DMS153 (cell line): ENCODE measurements around the gene PLG.
"Not testable (repeated sequence)": the region's sequence is repeated elsewhere in the genome, so short reads cannot be mapped to it uniquely, and the experiment has no call there.

Experiments used
- DNase-seq: peaks from one replicate; lab custom pipeline; 2025; lab: John Stamatoyannopoulos, UW

PLG gene

DNA sequence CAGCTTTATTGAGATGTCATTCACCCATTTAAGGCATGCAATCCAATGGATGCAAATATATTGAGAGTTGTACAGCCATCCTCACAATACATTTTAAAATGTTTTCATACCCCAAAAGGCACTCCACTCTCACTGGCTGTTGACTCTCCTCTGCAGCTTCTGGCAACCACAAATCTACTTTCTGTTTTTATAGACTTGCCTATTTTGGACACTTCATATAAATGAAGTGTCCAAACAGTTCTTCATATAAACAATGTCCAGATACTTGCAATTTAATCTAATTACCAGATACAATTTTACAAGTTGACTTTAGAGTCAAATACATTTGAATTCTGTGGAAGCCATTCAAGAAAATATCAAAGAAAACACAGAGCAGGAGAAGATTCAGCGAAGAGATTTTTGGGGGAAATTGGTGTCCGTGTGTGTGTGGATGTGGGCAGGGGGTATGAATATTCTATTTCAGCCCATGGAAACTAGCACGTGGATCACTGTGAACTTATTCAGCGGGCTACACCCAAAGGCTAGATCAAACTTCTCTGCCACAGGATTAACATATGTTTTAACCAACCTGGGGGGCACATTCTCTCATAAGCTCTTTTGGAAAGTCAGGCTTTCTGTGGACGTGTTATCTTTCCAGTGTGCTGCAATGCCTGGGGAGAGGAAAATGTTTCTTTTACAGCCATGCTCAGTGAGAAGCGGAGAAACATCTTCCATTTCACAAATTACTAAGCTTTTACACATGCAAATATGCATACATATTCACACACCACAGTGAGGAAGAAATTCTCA lies 73.9 kb downstream of the PLG start:
- no peak for DNase-seq

DNA sequence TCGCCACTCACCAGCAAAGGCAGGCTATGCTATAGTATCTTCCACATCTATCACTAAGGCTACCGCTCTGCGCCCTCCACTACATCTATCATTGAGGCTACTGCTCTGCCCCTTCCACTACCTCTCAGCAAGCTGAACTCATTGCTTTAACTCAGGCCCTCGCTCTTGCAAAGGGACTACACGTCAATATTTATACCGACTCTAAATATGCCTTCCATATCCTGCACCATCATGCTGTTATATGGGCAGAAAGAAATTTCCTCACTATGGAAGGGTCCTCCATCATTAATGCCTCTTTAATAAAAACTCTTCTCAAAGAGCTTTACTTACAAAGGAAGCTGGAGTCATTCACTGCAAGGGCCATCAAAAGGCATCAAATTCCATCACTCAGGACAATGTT lies 77.1 kb downstream of the PLG start:
- DNase-seq = not testable (repeated sequence)

DNA sequence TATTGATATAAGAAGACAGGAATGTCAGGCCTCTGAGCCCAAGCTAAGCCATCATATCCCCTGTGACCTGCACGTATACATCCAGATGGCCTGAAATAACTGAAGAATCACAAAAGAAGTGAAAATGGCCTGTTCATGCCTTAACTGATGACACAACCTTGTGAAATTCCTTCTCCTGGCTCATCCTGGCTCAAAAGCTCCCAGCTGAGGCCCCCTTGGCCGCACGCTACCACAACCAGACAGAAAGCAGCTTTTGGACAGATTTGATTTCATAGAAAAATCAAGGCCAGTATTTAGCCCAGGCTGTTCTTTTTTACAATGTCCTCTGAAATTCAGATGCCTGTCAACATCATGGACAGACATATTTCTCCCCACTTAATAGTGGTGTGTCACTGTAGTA lies 78.6 kb downstream of the PLG start:
- not testable (repeated sequence) for DNase-seq

DNA sequence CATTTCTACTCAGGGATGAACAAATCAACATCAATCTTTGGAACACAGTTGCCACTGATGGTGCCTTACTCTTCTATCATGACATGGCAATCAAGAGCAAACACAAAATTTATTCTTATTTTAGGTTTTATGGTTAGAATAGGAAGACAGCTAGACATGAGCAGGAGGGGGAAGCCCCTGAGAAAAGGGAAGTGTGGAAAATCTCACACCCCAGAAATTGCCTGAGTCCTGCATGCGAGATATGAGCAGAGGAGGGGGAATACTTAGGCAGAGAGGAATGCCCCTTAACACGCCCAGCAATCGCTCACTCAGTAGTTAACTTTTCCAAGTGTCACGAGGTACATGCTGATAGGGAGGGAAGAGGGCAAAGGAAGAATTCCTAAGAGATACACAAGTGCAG lies 79.3 kb downstream of the PLG start:
- DNase-seq = no peak

DNA sequence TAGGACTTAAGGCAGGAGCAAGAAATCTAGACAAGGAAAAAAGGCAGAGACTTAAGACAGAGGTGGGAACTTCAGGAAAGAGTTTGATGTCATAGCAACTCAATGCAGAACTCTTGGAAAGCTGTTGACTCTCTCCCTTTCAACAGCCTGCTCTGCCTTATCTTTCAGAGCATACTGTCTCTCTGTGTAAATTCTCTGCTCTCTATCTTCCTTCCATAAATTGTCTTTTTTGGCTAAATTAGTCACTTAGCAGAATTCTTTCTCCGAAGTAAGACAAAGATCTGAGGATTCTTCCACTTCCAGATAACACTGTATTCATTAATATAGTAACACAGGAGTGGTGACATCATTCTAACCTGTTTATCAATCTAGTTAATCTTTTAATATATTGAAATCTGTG lies 80.2 kb downstream of the PLG start:
- no peak for DNase-seq

DNA sequence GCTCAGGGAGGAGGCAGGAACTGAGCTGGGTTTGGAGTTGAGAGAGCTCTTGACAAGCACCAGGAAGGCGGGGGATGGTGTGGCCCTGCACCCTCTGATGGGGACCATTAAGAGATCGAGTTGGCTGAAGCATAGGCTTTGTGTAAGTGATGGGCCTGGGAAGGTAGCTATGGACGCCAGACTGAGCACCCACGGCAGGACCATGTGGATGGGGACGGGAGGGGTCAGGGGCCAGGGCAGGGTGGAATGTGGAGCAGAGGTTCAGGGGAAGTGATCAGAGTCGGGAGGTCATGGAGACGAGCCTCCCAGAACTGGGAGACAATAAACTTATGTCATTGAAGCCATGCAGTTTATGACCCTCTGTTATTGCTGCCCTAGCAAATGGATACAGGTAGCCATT lies 81.7 kb downstream of the PLG start:
- DNase-seq = no peak

DNA sequence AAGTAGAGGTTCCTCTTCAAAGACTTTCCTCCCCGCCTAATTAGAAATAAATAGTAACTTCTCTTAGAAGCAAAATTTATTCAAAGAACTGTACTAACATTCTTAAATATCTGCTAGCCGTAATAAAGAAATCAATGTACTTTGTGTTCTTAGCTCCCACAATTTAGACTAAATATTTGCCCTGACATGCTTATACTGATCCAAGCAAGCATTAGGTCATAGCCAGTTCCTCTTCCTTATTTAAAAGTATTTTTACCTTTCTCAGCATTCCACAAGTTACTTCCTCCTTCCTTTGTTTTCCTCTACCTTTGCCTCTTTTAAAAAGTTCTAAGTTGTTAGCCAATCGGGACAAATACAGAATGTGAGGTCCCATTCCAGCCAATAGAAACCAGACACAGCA lies 86.1 kb downstream of the PLG start:
- not testable (repeated sequence) for DNase-seq

DNA sequence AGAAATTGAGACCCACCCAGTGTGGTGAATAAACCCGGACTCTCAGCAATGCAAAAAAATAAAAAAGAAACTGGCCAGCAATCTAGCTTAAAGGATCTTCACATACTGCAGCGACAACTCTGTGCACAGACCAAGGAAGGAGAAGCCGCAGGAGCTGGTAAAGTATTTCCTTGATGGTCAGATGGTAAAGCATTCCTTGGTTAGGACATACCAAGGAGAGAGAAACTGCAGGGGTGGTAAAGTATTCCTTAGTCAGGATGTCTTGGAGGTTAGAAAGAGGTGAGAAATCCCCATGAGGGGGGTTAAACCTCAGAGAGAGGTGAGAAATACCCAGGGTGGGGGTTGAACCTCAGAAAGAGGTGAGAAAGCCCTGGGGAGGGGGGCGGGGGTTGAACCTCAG lies 86.8 kb downstream of the PLG start:
- no peak for DNase-seq

DNA sequence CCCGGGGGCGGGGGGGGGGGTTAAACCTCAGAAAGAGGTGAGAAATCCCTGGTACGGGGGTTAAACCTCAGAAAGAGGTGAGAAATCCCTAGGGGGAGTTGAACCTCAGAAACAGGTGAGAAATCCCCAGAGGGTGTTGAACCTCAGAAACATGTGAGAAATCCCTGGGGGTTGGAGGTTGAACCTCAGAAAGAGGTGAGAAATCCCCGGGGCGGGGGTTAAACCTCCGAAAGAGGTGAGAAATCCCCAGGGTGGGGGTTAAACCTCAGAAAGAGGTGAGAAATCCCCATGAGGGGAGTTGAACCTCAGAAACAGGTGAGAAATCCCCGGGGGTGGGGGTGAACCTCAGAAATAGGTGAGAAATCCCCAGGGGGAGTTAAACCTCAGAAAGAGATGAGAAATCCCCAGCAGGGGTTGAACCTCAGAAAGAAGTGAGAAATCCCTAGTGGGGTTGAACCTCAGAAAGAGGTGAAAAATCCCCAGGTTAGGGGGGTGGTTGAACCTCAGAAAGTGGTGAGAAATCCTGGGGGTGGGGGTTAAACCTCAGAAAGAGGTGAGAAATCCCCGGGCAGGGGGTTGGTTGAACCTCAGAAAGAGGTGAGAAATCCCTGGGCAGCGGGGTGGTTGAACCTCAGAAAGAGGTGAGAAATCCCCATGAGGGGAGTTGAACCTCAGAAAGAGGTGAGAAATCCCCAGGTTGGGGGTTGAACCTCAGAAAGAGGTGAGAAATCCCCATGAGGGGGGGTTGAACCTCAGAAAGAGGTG lies 87.4 kb downstream of the PLG start:
- DNase-seq = no peak

DNA sequence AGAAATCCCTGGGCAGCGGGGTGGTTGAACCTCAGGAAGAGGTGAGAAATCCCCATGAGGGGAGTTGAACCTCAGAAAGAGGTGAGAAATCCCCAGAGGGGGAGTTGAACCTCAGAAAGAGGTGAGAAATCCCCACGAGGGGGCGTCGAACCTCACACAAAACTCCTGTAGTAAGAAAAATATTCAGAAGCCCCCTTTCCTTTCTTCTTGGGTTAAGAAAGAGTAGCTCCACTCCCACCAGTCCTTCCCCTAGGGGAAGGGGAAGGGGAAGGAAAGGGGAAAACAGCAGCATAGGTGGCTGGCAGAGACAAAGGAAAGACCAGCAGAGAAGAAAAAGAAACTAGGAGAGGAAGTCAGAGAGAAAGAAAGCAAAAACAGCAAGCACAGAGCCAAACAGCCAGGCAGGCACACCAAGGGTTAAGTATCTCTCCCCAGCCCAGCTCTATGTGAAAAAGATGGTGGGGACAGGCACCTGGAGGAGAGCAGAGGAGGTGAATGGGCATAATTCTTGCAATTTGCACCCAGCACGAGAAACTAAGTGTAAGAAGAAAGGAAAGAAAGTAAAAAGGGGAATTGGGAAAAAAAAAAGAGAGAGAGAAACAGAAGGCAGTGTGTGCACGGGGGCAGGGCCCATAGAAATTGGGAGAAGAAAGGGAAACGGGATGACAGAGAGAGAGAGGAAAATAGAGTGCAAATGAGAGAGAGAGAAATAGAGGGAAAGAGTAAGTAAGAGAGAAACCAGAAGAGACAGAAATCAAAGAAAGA lies 88.2 kb downstream of the PLG start:
- DNase-seq = no peak

DNA sequence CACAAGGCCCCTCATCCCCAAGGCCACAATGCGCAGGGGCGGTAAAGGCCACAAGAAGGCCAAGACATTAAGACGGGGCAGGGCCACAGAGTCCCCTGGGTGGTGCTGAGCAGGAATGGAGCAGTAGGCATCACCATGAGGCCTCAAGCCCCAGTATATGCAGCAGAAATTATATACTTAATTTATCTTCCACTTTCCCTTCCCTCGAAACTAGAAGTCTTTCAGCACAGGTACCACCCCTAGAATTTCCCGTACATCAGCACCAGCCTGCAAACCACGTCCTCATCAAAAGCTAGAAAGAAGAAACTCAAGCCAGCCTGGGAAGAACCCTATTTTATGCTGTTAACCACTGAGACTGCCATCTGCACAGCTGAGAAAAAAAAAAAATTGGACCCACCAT lies 89.4 kb downstream of the PLG start:
- no peak for DNase-seq

DNA sequence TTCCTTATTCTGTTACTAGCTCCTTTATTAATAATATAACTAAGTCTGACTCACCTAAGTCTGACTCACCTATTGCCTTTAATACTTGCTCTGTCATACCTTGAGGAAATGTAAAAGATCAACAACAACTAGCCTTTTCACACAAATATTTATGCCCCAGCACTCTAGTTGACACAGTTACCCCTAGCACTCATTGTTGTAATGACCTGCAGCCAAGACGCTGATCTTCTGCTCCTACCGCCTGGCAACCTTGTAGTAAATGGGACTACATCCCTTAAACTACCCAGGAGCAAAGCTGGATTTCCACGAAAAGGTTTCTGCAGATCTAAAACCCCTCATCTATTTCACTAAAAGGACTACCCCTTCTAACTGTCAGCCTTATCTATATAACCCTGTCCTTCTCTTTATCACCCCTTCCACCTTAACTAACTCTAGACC lies 90.0 kb downstream of the PLG start:
- no peak for DNase-seq

DNA sequence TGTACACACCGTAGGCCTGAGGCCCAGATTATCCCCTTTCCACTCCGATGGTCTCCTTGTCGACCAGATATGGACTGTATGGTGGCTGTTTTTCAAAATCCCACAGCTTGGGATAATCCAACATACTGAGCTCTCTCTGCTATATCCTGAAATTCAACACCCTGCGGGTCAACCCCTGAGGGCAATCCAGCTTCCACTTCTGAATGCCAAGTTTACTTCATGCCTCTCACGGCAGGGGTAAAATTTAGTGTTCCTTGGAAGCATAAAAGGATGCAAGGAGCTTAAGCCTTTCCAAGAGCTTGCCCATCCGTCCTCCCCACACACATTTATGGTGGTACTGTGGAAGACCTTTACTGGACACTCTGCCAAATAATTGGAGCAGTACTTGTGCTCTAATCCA lies 90.7 kb downstream of the PLG start:
- DNase-seq = no peak

DNA sequence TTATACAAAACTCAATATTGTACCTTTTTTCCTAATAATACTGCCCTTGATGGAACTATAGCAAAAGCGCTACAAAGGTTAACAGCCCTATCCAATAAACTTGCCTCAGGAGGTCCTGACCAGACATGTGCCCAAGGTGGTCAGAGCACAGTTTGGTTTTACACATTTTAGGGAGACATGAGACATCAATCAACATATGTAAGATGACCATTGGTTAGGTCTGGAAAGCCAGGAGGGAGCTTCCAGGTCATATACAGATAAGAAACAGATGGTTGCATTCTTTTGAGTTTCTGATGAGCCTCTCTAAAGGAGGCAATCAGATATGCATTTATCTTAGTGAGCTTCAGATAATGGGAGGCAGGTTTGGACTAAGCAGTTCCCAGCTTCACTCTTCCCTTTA lies 91.6 kb downstream of the PLG start:
- DNase-seq = no peak

DNA sequence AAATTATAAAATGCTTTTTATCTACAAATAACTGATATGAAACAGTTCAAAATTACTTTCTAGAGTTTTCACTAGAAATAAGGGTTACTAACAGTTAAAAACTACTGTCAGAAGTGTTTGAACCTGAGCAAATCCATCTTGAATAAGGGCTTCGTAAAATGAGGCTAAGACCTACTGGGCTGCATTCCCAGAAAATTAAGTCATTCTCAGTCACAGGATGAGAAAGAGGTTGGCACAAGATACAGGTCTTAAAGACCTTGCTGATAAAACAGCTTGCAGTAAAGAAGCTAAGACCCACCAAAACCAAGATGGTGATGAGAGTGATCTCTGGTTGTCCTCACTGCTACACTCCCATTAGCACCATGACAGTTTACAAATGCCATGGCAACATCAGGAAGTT lies 93.7 kb downstream of the PLG start:
- no peak for DNase-seq

DNA sequence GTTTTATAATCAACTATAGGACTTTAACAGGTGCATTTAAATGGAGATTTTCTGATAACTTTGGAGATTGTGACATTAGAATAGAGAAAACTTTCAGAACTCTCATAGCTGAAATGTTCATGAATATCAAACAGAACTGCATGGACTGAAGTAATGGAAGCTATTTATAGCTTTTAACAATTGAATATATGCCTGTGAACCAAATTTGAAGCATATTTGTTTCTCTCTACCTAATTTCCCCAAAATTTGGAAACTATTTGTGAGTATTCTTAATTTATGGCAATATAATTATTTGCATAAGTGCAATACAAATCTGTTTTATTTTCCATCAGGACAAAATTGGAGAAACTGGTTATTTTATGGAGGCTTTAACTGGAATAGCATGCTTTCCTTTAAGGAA lies 96.6 kb downstream of the PLG start:
- no peak for DNase-seq

DNA sequence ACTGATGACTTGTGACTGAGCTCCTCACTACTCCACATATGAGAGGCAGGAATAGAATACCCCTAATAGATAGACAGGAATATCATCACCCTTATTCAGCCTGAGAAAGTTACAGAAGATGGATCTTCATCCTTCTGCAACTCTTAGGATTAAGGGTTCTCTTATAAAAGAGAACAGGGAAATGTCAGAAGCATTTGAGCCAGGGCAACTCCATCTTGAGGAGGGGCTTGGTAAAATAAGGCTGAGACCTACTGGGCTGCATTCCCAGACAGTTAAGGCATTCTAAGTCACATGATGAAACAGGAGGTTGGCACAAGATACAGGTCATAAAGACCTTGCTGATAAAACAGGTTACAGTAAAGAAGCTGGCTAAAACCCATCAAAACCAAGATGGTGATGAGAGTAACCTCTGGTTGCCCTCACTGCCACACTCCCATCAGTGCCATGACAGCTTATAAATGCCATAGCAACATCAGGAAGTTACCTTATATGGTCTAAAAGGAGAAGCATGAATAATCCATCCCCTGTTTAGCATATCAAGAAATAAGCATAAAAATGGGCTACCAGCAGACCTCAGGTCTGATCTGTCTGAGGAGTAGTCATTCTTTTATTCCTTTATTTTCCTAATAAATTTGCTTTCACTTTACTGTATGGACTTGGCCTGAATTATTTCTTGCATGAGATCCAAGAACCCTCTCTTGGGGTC lies 97.9 kb downstream of the PLG start:
- no peak for DNase-seq

DNA sequence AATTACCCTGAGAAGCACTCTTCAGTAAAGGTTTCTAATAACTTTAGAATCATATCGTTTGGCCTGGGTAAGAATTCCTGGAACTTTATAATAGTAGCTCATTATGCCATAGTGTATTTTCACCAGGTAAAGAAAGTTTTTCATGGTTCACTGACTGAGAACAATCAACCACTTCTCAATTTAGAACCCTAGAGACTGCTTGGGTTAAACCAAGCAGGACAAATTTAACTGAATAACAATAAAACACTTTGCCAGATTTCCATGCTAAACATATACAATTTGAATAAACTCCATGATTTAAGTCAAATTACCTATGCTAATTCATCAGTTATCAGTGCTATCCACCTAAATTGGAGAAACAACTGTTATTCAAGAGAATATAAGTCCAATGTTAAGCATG lies 99.4 kb downstream of the PLG start:
- DNase-seq = no peak

DNA sequence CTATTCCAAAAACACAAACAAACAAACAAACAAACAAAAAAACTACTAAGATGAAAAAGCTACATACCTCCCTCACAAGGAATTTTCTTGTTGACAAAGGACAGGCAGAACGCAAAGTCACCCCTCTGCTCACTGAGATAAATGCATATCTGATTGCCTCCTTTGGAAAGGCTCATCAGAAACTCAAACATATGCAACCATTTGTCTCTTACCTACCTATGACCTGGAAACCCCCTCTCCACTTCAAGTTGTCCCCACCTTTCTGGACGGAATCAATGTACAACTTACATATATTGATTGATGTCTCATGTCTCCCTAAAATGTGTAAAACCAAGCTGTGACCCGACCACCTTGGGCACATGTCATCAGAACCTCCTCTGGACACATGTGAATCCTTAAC lies 100.0 kb downstream of the PLG start:
- DNase-seq = not testable (repeated sequence)
